GM21825 (cell line): ENCODE results near the gene PCDH8.
A peak's percentile ranks its signal among the peaks of the same experiment; 100 is the strongest.

Experiments used
- ATAC-seq: cut with Tn5 transposase; IDR thresholded peaks from one replicate; pipeline ENCODE4 v1.9.1; 2021; ENCODE audit warnings: mild to moderate bottlenecking, moderate library complexity; ENCODE audit not compliant: unreplicated experiment

The PCDH8 gene

DNA sequence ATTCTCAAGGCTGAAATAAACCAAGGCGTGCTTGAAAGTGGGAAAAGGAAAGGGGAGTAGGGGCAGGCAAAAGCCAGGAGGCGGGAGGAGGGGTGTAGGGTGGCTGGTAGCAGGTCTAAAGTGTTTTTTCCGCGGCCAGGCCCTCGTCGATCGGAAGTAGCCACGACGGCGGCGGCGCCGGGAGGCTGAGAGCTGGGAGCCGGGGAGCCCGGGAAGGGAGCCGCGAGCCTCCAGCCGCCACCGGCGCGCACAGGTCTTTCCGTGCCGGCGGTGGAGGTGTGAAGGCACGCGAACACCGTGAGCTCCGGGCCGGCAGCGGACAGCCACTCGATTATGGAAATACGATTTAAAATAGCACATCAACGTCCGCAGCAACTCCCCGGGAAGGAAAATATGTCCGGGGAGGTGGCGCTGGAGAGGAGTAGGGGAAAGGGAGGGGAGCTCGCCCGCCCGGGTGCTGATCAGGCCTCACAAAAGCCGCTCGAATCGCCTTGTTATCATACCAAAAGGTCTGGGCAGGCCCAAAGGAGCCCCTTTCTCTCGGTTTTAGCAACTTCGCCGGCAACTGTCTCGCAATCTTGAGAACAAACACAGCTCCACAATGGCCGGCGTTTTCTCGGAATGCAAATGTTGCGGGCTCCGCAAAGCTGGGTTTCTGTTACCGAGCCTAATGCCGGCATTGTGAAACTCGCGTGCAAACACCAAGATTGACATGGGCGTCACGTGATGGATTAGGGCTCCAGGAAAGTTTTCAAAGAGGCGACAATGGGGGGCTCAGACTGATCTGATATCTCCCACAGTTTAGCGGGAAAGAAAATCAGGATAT, 2.9 kb upstream of the PCDH8 start:
- ATAC-seq, result peak; percentile 86

DNA sequence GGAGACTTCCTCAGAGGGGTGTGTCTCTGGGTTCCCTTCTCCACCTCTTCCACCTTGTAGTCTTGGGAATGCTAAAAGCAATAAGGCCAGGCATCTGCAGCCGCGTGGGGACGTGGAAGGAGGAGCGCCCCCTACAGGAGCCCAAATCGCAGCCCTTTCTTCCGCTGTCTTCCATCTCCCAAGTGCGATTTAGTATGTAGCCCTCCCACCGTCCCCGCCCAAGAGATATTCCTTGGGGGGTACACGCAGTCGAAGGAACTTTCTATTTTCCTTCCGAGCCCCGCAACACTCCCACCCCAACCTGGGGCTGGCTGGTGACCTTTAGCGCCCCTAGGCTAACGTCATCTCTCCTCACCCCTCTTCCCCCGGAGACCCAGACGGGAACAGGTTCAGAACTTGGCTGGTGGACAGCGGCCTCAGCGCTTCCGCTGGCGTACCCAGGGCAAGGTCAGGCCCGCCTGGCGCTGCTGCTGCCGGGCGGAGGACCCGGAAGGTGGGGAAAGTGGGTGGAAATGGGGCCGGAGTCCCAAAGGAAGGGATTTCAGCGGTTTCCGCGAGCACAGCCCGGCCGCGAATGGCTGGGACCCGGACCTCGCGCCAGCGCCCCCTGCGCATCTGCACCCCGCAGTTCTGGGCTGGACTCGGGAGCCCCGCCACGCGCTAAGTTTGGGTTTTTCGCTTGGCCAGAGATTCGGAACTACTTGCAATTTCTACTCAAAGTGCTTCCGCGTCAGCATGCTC, 2.1 kb upstream of the PCDH8 start:
- peak; percentile 51 for ATAC-seq

DNA sequence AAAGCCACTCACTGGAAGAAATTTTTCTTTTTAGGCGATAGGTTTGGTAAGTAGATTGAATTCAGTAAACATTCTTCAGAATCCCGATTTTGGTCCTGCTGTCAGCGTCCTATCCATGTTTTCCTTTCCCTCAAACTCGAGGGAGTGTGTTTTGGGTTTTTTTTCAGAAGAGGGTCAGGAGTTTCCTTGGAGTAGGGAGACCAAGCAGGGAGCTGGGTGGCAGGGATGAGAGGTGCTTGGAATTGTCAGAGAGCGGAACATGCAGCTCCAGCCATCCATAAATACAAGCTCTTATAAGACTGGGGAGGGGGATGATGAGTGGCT, 1.6 kb upstream of the PCDH8 start:
- ATAC-seq, result no peak

DNA sequence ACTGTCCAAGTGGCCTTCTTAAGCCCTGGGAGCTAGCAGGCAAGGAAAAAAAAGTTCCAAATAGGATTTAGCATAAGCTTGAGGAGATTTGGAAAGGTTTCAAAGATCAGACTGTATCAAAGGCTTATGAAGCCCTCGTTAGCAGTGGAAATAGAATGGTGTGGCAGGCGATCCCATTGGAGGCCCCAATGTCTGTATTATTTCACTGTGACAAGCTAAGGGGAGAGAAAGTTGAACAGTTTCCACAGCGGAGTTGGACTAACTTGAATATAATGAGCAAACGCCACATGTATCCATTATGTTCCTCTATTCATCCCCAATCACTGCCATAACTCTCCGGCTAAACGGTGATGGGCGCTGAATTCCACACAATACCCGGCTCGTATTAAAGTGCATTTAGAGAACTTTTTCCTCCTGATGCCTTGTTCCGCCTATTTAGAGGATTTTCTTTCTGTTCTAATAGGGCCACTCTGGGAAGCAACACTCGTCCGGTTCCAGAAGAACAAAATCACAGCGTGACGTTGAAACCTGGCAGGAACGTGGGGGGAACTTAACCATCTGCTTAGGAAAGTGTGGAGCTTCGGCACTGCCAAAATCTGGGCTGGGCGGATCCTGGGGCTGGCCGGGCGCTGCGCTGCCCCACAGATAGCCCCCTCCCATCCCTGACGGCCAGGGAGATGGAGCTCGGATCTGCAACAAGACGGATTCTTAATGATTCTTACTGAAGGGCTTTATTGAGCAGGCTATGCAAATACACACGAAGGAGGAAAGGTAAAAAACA, 1.0 kb upstream of the PCDH8 start:
- no peak for ATAC-seq

DNA sequence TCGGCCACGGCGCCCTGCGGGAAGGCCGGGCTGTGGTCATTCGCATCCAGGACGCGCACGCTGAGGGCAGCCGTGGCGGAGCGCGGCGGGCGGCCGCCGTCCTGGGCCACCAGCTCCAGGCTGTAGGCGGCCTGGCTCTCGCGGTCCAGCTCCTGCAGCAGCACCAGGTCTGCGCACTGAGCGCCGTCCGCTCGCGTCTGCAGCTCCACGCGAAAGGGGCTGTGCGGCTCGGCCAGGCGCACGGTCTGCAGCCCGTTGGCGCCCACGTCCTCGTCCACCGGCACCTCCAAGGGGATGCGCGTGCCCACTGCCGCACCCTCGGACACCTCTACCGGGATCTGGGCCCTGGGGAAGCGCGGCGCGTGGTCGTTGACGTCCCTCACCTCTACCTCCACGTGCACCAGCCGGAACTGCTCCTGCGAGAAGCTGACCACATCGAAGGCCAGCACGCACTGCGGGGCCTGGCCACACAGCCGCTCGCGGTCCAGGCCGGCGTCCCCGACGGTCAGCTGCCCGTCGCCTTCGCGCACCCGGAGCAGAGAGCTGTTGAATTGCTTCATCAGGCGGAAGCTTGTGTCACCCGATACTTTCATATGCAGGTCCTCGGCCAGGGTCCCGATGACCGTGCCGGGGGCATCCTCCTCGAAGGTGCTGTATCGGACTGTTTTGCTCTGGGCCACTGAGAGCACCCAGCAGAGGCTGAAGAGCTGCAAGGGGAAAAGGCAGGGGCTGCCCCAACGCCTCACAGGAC, 583 bp downstream of the PCDH8 start:
- ATAC-seq, result no peak

DNA sequence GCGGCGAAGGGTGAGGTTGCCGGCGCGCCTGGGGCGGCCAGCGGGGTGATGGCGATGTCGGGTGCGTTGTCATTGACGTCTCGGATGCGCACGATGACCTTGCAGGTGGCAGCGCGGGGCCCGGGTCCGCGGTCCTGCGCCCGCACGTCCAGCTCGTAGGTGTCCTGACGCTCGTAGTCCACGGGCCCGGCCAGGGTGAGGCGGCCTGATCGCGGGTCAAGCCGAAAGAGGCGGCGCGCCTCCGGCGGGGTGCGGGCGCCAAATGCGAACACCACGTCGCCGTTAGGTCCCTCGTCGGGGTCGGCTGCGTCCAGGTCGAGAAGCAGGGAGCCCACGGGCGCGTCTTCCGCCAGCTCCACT, 1.1 kb downstream of the PCDH8 start:
- ATAC-seq, result no peak

DNA sequence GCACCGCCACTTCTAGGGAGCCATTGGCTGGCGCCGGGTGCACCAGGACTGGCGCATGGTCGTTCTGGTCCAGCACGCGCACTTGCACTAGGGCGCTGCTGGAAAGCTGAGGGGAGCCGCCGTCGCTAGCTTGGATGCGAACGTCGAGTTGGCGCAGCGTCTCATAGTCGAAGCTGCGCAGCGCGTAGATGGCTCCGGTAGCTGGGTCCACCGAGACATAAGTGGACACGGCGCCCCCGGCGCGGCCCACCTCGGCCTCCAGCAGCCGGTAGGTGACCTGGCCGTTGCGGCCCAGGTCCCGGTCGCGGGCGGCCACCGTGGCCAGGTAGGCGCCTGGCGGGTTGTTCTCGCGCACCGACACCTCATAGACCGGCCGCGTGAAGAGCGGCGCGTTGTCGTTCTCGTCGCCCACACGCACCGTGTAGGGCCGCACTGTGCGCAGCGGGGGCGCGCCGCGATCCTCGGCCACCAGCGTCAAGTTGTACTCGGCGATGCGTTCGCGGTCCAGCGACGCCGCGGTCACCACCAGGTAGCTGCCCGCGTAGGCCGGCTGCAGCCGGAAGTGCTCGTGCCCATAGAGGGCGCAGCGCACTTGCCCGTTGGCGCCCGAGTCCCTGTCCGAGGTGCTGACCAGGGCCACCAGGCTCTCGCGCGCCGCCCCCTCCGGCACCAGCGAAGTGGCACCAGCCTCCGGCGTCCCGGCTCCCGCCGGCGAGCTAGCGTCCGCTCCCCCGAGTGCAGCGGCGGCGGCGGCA, 1.7 kb downstream of the PCDH8 start:
- no peak for ATAC-seq

DNA sequence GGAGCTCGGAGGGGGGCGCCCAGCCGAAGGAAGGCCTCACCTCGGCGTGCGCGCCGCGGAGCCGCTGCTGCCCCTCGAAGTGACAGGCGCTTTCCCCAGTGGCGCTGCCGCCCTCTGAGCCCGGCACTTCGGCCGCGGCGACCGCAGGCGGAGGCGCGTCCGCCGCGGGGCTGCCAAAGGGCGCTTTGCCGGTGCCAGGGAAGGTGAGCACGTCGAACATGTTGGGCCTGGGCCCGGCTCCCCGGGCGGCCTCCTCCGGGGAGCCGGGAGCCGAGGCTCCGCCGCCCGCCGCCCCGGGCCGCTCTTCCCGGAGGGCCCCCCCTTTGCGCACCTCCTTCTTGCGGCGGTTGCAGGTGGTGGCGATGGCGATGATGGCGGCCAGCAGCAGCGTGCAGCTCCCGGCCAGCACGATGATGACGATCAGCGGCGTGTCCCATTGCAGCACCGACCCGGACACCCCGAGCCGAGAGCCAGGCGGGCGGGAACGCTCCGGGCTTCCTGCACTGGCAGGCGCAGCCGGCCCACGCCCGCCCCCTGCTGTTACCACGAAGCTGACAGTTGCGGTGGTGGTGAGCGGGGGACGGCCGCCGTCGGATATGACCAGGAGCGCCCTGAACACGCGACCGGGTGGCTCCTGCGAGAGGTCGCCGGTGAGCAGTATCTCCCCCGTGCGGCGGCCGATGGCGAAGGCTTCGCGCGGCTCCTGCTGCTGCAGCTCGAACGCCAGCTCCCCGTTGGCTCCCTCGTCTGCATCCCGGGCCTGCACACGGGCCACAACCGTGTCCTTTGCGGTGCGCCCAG, 2.5 kb downstream of the PCDH8 start:
- ATAC-seq, result no peak

DNA sequence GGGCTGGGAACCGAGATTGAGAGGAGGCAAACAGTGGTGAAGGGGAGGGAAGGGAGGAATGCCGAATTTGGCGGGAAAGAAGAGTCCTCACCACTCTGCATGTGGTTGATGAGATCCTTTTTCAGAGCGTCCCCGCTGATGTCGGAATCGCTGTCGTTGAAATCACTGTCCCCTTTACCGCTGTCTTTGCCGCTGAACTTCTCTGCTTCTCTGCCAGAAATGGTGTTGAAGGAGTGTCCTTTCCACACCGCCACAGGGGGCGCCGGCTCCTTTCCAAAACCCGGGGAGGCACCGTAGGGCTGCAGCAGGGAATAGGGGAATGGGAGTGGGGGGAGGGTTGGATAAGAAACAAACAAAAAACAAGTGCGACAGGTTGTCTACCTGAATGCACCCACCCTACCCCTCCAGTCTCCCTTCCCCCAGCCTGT, 3.1 kb downstream of the PCDH8 start:
- no peak for ATAC-seq

DNA sequence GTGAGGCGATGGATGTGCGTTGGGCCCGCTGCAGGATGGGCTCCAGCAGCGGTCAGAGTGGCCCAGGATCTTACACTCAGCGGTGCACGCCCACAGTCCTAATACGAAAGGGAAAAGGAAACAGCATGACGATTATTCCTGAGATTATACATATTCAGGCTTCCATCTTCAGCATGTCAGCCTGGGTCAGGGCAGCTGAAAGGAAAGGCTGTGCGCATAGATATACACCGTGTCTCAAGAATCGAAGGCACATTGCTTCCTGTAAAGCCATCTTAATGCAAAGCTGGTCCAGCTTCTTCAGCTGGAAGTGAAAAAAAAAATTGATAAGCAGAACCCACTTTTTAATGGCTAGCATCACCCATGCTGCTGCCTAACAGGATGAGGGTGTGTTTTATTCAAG, 3.6 kb downstream of the PCDH8 start:
- ATAC-seq, result no peak

DNA sequence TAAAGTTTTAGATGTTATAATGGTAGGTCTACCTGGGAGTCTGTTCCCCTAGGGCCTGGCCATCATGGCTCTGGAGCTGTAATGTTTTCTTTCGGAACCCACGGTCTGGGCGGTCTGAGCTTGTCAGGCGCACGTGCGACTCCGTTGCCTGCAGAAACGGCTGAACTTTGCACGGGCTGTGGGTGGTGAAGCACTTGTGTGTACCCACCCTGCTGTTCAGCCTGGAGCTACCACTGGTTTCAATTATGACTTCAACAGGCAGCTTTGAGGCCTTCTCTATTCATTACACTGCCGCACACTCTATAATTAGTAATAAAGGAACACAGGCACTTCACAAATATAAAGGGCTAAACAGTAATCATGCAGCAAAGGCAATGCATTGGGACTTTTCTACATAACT, 6.0 kb downstream of the PCDH8 start:
- no peak for ATAC-seq

DNA sequence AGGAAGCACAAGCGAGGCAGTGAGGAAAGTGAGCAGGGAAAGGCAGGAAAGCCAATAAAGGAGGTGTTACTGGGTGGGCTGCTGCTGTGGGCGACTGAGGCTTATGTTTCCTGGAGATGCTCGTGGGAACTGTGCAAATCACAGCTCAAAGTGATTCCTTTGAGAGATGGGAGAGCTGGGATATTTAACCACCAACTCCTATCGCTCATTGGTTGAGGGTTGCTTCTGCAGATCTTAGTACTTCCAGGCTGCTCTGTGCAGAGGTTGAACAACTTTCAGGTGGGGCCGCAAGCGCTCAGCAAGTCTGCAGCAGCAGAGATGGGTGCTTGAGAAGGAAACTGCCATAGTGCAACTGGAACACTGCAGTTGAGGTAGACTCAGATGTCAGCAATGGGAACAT, 8.4 kb downstream of the PCDH8 start:
- no peak for ATAC-seq

DNA sequence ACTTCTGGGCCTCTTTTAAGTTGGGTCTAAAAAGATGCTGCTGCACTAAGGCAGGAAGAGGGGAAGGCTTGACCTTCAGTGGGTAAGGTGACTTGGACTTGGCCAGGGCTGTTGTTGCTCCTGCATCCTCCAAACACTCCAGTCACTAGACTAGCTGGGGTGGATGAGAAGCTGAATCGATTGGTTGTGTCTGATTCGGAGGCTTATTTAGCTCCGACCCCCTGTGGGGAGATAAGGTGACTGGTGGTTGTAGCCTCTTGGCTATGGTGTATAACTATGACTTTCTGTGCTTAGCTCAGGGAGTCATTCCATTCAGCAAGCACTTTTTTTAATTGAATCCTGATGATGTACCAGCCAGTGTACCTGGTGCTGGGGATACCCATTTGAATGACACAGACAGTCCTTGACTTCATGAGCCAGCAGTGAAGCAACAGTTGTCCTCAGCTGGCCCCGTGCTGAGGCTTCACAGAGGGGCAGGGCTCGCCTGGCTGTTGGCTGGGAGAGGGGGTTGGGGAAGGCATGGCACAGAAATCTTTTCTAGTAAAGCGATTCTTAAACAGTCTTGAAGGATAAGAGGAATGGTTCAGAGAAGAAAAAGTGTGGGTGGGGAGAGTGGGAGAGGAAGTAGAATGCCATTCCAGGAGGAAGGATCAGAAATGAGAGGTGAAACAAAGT, 9.9 kb downstream of the PCDH8 start:
- ATAC-seq, result no peak

DNA sequence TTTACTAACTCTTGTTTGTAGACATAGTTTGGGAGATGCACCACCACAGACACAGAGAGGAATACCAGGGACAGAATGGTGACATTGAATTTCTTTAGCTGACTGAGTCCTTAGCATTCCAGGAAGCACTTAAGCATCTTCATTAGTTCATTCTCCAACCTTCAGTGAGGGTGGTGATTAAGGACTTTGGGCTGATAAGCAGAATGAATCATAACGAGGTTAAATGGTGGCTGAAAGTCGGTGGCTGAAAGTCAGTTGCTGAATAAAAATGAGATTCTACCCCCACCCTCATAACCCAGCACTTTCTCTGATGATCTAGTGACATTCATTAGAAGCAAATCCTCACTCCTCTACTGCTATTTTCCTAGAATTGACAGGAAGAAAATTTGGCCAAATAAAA, 10.6 kb downstream of the PCDH8 start:
- ATAC-seq, result no peak

DNA sequence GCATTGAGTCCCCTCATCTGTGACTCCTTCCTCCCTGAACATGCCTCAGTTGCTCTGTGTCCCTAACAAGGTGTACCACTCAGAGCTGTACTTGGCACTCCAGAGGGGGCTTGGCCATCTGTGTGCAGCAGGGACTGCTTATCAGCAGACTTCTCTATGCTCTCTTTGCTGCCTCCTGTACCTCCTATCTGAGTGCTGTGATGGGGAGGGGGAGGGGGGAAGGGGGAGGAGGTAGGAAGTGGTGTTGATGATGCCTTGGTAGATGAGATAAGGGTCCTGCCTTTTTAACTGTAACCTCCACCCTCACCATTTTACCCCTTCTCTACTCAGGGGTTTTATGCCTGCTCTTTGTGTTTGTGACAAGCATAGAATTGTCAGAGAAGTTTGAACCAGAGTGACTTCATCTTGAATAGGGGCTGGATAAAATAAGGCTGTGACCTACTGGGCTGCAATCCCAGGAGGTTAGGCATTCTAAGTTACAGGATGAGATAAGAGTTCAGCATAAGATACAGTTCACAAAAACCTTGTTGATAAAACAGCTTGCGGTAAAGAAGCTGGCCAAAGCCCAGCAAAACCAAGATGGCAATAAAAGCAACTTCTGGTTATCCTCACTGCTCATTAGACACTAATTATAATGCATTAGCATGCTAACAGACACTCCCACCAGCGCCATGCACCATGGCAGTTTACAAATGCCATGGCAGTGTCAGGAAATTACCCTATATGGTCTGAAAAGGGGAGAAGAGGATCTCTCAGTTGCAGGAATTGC, 13.2 kb downstream of the PCDH8 start:
- no peak for ATAC-seq

DNA sequence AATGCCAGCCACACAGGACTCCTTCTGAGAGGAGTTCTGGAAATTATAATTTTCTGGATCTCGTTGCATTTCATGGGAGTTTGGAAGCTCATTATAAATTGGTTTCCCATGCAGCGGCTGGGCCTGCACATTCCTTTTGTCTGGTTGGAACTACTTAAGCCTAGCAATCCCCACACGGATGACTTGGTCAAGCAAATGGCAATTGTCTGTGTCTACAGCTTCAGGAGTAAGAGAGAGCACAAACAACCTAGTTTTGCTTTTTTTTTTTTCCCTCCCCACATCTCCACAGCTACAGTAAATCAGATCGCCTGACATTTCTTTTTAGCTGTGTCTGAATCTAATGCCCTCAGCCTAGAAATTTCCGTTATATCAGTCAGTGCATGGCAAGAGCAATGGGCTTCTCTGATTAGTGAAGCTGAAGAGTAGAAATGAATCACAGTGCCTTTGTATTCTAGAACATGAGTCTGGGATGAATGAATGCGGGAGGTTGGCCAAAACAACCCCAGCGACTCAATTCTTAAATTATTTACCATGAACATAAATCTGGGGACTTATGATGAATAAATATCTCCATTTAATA, 15.1 kb downstream of the PCDH8 start:
- no peak for ATAC-seq

DNA sequence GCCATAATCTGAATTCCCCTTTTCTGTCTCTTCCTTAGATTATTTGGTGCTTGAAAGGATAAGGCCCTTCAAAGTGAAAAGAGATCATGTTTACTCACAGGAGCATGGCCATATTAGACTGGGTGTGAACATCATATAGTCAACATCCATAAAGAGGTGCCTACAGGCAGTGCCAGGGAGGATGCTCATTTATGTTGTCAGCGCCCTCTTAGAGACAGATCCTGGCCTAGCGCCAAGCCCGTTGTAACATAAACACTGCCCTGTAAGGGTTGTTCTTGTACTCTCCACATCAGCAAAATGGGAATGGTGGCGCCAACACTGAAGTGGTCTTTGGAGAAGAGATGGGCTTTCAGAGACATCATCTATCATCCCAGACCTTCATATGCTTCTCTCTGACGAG, 16.1 kb downstream of the PCDH8 start:
- no peak for ATAC-seq

DNA sequence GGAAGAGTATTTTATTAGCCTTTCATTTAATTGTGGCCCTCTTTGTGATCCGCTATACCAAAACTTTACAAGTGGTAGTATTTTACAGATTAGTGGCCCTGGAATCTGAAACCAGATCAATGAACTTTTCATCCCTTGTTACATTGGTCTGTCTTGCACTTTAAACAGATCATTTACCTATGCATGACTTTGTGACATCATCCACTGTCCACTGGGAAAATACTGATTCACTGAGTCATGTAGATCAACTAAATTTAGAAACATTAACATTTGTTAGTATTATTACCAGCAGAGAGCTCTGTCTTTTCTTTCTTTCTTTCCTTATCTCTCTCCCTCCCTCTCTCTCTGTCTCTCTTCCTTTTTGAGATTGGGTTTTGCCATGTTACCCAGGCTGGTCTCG, 17.5 kb downstream of the PCDH8 start:
- ATAC-seq, result no peak
